GM18861 (cell line): ENCODE data around the gene C15orf61.

Source experiments
- ATAC-seq: cut with Tn5 transposase; IDR thresholded peaks from one replicate; pipeline ENCODE4 v1.9.1; 2021; ENCODE audit not compliant: unreplicated experiment

Gene C15orf61

GRCh38 chr15:67579164-67579563, 58.2 kb downstream of the C15orf61 start:
- ATAC-seq, result no peak
